ENCODE data around the gene CMTM5.

- TF ChIP-seq SIN3A (IDR thresholded peaks at IDR 0.05; ENCODE audit: borderline replicate concordance, low read depth, low read length) (no peak), ZBTB33 (IDR thresholded peaks at IDR 0.05; ENCODE audit: borderline replicate concordance, low read depth) (no peak), REST (IDR thresholded peaks at IDR 0.05; ENCODE audit: low read depth, low read length) (no peak), MXI1 (IDR thresholded peaks at IDR 0.05; ENCODE audit: low read depth, low read length) (no peak), CTCF (IDR thresholded peaks at IDR 0.05) (no peak)
Observed at GRCh38 chr14:23384364-23385080, 7.7 kb downstream of the CMTM5 start.
